ENCODE results near the gene AMHR2.

Gene AMHR2

DNA sequence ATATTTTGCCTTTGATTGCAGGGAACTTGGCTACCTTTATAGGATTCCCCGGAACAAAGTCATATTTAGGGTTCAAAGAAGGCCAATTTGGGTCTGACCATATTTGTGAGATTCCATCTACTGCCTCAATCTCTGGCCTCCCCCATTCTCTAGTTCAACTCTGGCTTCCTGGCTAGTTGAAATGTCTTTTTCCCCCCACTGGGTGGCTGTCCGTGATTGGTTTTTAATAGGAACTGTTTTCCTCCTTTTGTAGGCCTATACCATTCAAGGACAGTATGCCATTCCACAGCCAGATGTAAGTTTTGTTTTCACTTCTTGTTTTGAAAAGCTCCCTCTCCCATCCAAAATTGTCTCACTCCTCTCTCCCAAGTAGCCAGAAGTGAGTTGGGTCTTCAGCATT, 42.0 kb downstream of the AMHR2 start:
- Histone ChIP-seq H3F3A (ENCODE audit: insufficient read depth, low read length) (peaks cover 96% of the 10 kb centered on the region), H3K27me3 (replicated peaks; ENCODE audit: insufficient read depth, low read length) (no peaks in the 10 kb centered on the region), H3K9me2 (replicated peaks; ENCODE audit: insufficient read depth, low read length) (no peaks in the 10 kb centered on the region), H4K20me1 (ENCODE audit: insufficient read depth, low read length) (no peaks in the 10 kb centered on the region; the same call in 1 of the 2 replicates), H3K9me3 (replicated peaks; ENCODE audit: insufficient read depth, low read length) (no peaks in the 10 kb centered on the region), H3K9ac (ENCODE audit: low read length) (peak overlapping the region; percentile 58; the same call in 1 of the 2 replicates), H3K4me1 (ENCODE audit: low read length) (peaks cover 91% of the 10 kb centered on the region), H3K36me3 (replicated peaks; ENCODE audit: insufficient read depth, low read length) (peaks cover 14% of the 10 kb centered on the region), H3K4me2 (ENCODE audit: low read depth, low read length) (peak overlapping the region; percentile 61), H2AFZ (ENCODE audit: low read length) (no peak overlapping the region), H3K79me2 (ENCODE audit: low read length) (peaks cover 91% of the 10 kb centered on the region), H3K4me3 (ENCODE audit: low read length) (peak overlapping the region; percentile 13; the same call in 1 of the 2 replicates), H3K27ac (ENCODE audit: low read length) (peak overlapping the region; percentile 94)
- DNase-seq = peak; percentile 56
- TF ChIP-seq EZH2phosphoT487 (IDR thresholded peaks at IDR 0.05; ENCODE audit: low read length) (no peak), EZH2 (optimal IDR thresholded peaks at IDR 0.05; ENCODE audit: low read depth, low read length) (no peak)
- TF ChIP-seq, protein P1, sequence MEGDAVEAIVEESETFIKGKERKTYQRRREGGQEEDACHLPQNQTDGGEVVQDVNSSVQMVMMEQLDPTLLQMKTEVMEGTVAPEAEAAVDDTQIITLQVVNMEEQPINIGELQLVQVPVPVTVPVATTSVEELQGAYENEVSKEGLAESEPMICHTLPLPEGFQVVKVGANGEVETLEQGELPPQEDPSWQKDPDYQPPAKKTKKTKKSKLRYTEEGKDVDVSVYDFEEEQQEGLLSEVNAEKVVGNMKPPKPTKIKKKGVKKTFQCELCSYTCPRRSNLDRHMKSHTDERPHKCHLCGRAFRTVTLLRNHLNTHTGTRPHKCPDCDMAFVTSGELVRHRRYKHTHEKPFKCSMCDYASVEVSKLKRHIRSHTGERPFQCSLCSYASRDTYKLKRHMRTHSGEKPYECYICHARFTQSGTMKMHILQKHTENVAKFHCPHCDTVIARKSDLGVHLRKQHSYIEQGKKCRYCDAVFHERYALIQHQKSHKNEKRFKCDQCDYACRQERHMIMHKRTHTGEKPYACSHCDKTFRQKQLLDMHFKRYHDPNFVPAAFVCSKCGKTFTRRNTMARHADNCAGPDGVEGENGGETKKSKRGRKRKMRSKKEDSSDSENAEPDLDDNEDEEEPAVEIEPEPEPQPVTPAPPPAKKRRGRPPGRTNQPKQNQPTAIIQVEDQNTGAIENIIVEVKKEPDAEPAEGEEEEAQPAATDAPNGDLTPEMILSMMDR (IDR thresholded peaks at IDR 0.05; ENCODE audit: low read length) = peak; percentile 42

DNA sequence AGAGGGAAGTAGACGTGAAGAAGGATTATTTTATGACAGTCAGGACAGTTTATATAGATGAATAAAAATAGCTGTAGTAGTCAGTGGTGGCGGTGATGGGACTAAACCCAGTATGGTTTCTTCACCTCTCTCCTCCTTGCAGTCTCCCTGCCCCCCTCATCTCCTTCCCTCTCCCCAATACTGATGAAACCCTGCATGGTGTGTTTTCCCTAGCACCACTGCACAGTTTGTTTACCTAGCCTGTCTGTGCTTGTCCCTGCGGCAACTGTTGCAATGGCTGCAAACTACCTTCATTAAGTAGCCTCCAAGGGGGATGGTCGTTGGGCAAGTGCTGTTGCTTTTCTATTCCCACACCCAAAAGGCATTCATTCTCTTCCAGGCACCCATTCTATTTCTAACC, 43.0 kb downstream of the AMHR2 start:
- peak overlapping the region; percentile 58 for H3K9ac ChIP-seq (ENCODE audit: low read length)
- H3K27me3 ChIP-seq (replicated peaks; ENCODE audit: insufficient read depth, low read length) = no peaks in the 10 kb centered on the region
- H3K9me3 ChIP-seq (replicated peaks; ENCODE audit: insufficient read depth, low read length) = no peaks in the 10 kb centered on the region
- peak overlapping the region; percentile 94 for H3K27ac ChIP-seq (ENCODE audit: low read length)
- H3K9me2 ChIP-seq (replicated peaks; ENCODE audit: insufficient read depth, low read length) = no peaks in the 10 kb centered on the region
- no peak overlapping the region for H3K4me3 ChIP-seq (ENCODE audit: low read length)
- no peak overlapping the region for H2AFZ ChIP-seq (ENCODE audit: low read length)
- peaks cover 93% of the 10 kb centered on the region for H3F3A ChIP-seq (ENCODE audit: insufficient read depth, low read length)
- TF ChIP-seq EZH2phosphoT487 (IDR thresholded peaks at IDR 0.05; ENCODE audit: low read length) (no peak), EZH2 (optimal IDR thresholded peaks at IDR 0.05; ENCODE audit: low read depth, low read length) (no peak)
- TF ChIP-seq, protein P1 (IDR thresholded peaks at IDR 0.05; ENCODE audit: low read length) = no peak
- peak overlapping the region; percentile 61 for H3K4me2 ChIP-seq (ENCODE audit: low read depth, low read length)
- H4K20me1 ChIP-seq (ENCODE audit: insufficient read depth, low read length) = no peaks in the 10 kb centered on the region; the same call in 1 of the 2 replicates
- DNase-seq = no peak
- peaks cover 90% of the 10 kb centered on the region for H3K79me2 ChIP-seq (ENCODE audit: low read length)
- H3K4me1 ChIP-seq (ENCODE audit: low read length) = peaks cover 90% of the 10 kb centered on the region
- peaks cover 14% of the 10 kb centered on the region for H3K36me3 ChIP-seq (replicated peaks; ENCODE audit: insufficient read depth, low read length)

GRCh38 chr12:53467082-53467481, 43.4 kb downstream of the AMHR2 start:
- peak overlapping the region; percentile 61 for H3K4me2 ChIP-seq (ENCODE audit: low read depth, low read length)
- H3K27ac ChIP-seq (ENCODE audit: low read length) = peak overlapping the region; percentile 94
- H3K36me3 ChIP-seq (replicated peaks; ENCODE audit: insufficient read depth, low read length) = peaks cover 11% of the 10 kb centered on the region
- H3K4me3 ChIP-seq (ENCODE audit: low read length) = no peak overlapping the region
- no peaks in the 10 kb centered on the region for H3K9me2 ChIP-seq (replicated peaks; ENCODE audit: insufficient read depth, low read length)
- DNase-seq = no peak
- peak overlapping the region; percentile 58 for H3K9ac ChIP-seq (ENCODE audit: low read length)
- H3K9me3 ChIP-seq (replicated peaks; ENCODE audit: insufficient read depth, low read length) = no peaks in the 10 kb centered on the region
- H3K4me1 ChIP-seq (ENCODE audit: low read length) = peaks cover 90% of the 10 kb centered on the region
- H4K20me1 ChIP-seq (ENCODE audit: insufficient read depth, low read length) = no peaks in the 10 kb centered on the region; the same call in 1 of the 2 replicates
- H3K27me3 ChIP-seq (replicated peaks; ENCODE audit: insufficient read depth, low read length) = no peaks in the 10 kb centered on the region
- H3F3A ChIP-seq (ENCODE audit: insufficient read depth, low read length) = peaks cover 93% of the 10 kb centered on the region
- peaks cover 90% of the 10 kb centered on the region for H3K79me2 ChIP-seq (ENCODE audit: low read length)
- TF ChIP-seq EZH2 (optimal IDR thresholded peaks at IDR 0.05; ENCODE audit: low read depth, low read length) (no peak), EZH2phosphoT487 (IDR thresholded peaks at IDR 0.05; ENCODE audit: low read length) (no peak)
- TF ChIP-seq, protein P1 (IDR thresholded peaks at IDR 0.05; ENCODE audit: low read length) = no peak
- H2AFZ ChIP-seq (ENCODE audit: low read length) = no peak overlapping the region
